Chondrocyte (in vitro differentiated cells): ENCODE measurements around the gene TMEM63C. TPM values are rescaled to one million over a fixed set of nuclear protein-coding genes. Genes with fewer than 3 reads are reported as not detected.
"Not testable (repeated sequence)": the region's sequence is repeated elsewhere in the genome, so short reads cannot be mapped to it uniquely, and the experiment has no call there.

Experiments
- DNase-seq: peaks from one replicate; pipeline ENCODE4 v3.0.0; 2021; ENCODE audit warnings: mixed read lengths, low spot score
- H3K27ac Mint-ChIP-seq: one replicate; pipeline ENCODE4 v1.8.0; 2021; ENCODE audit warnings: mild to moderate bottlenecking, moderate library complexity, mixed read lengths; ENCODE audit not compliant: unreplicated experiment
- H3K27me3 Mint-ChIP-seq: 2 replicates; pipeline ENCODE4 v1.8.0; 2021; ENCODE audit warnings: low read depth, mixed read lengths
- H3K36me3 Mint-ChIP-seq: 2 replicates; pipeline ENCODE4 v1.8.0; 2021; ENCODE audit warnings: low read depth, mixed read lengths
- H3K4me1 Mint-ChIP-seq: 2 replicates; pipeline ENCODE4 v1.8.0; 2021; ENCODE audit warnings: low read depth, mild to moderate bottlenecking, mixed read lengths
- H3K4me3 Mint-ChIP-seq: one replicate; pipeline ENCODE4 v1.8.0; 2021; ENCODE audit warnings: mild to moderate bottlenecking, moderate library complexity, mixed read lengths; ENCODE audit not compliant: unreplicated experiment
- H3K9me3 Mint-ChIP-seq: 2 replicates; pipeline ENCODE4 v1.8.0; 2021; ENCODE audit warnings: low read depth, mixed read lengths
- CTCF ChIP-seq: fragments of 200-600 bp; sonication (generic); IDR thresholded peaks from 2 replicates; pipeline ENCODE4 v1.5.0; 2021; ENCODE audit warnings: antibody characterized with exemption, mild to moderate bottlenecking, moderate library complexity
- total RNA-seq: library from RNA; stranded (reverse); gene quantifications from 3 replicates; pipeline ENCODE4 v1.2.1, GENCODE V29; 2021

Gene TMEM63C
- total RNA-seq, 1 donor from 2014 or later = 10.3 TPM

- no peak for DNase-seq
- no peak for TF ChIP-seq CTCF
- H3K27me3 Mint-ChIP-seq = peaks cover 36% of the 10 kb centered on the region
- peaks cover 14% of the 10 kb centered on the region for H3K4me1 Mint-ChIP-seq
- H3K9me3 Mint-ChIP-seq = no peaks in the 10 kb centered on the region
- H3K4me3 Mint-ChIP-seq = no peak overlapping the region
- peak overlapping the region; percentile 71 for H3K27ac Mint-ChIP-seq
- H3K36me3 Mint-ChIP-seq = no peaks in the 10 kb centered on the region
These were observed 23.3 kb upstream of the TMEM63C start for GRCh38 chr14:77158175-77158881.

GRCh38 chr14:77158882-77159255 is 22.7 kb upstream of the TMEM63C start:
- no peak for DNase-seq
- no peak for TF ChIP-seq CTCF
- H3K4me3 Mint-ChIP-seq = no peak overlapping the region
- H3K4me1 Mint-ChIP-seq = peaks cover 14% of the 10 kb centered on the region
- H3K36me3 Mint-ChIP-seq = no peaks in the 10 kb centered on the region
- H3K27me3 Mint-ChIP-seq = peaks cover 35% of the 10 kb centered on the region
- H3K27ac Mint-ChIP-seq = peak overlapping the region; percentile 71
- no peaks in the 10 kb centered on the region for H3K9me3 Mint-ChIP-seq

- H3K4me1 Mint-ChIP-seq = peaks cover 14% of the 10 kb centered on the region
- H3K27ac Mint-ChIP-seq = no peak overlapping the region
- H3K36me3 Mint-ChIP-seq = no peaks in the 10 kb centered on the region
- H3K27me3 Mint-ChIP-seq = peaks cover 28% of the 10 kb centered on the region
- TF ChIP-seq CTCF = no peak
- no peaks in the 10 kb centered on the region for H3K9me3 Mint-ChIP-seq
- no peak for DNase-seq
- H3K4me3 Mint-ChIP-seq = no peak overlapping the region
These were observed 20.6 kb upstream of the TMEM63C start for GRCh38 chr14:77161011-77161410.

GRCh38 chr14:77170045-77170444 is 11.6 kb upstream of the TMEM63C start:
- Mint-ChIP-seq H3K27me3 (peaks cover 22% of the 10 kb centered on the region), H3K36me3 (no peaks in the 10 kb centered on the region)

GRCh38 chr14:77172916-77173315 is 8.7 kb upstream of the TMEM63C start:
- Mint-ChIP-seq H3K27ac (no peak overlapping the region), H3K36me3 (no peaks in the 10 kb centered on the region)
- no peak for TF ChIP-seq CTCF

More at GRCh38 chr14:77170045-77170444, 11.6 kb upstream of the TMEM63C start:
- Mint-ChIP-seq H3K4me3 (no peak overlapping the region), H3K4me1 (no peaks in the 10 kb centered on the region), H3K27ac (no peak overlapping the region), H3K9me3 (peaks cover 17% of the 10 kb centered on the region)
- no peak for TF ChIP-seq CTCF
- DNase-seq = no peak

GRCh38 chr14:77173911-77174617 is 7.5 kb upstream of the TMEM63C start:
- Mint-ChIP-seq H3K27me3 (peaks cover 30% of the 10 kb centered on the region), H3K9me3 (peaks cover 12% of the 10 kb centered on the region)
- not testable (repeated sequence) for DNase-seq, H3K27ac Mint-ChIP-seq, H3K4me1 Mint-ChIP-seq, H3K36me3 Mint-ChIP-seq, H3K4me3 Mint-ChIP-seq

More at GRCh38 chr14:77172916-77173315, 8.7 kb upstream of the TMEM63C start:
- no peak overlapping the region for H3K4me3 Mint-ChIP-seq
- no peak for DNase-seq
- H3K4me1 Mint-ChIP-seq = no peaks in the 10 kb centered on the region
- H3K27me3 Mint-ChIP-seq = peaks cover 29% of the 10 kb centered on the region
- peaks cover 17% of the 10 kb centered on the region for H3K9me3 Mint-ChIP-seq
